H9 (cell line): Measurements from ENCODE around the gene DNAJB6. TPM values are rescaled to one million over a fixed set of nuclear protein-coding genes. Genes with fewer than 3 reads are reported as not detected.

Source experiments
- DNase-seq: peaks from one replicate; pipeline ENCODE4 v3.0.0-alpha.2; 2017
- H2AFZ ChIP-seq: one replicate; pipeline ENCODE4 v1.6.1; 2013; ENCODE audit warnings: mild to moderate bottlenecking, low read length, control low read depth, moderate library complexity
- H2AK5ac ChIP-seq: 2 replicates; pipeline ENCODE4 v1.6.1; 2013; ENCODE audit warnings: low read length, control low read depth, mixed read lengths; ENCODE audit not compliant: insufficient read length
- H2BK120ac ChIP-seq: one replicate; pipeline ENCODE4 v1.6.1; 2013; ENCODE audit warnings: low read depth, mild to moderate bottlenecking, low read length, control low read depth, inconsistent platforms; ENCODE audit not compliant: poor library complexity, severe bottlenecking
- H2BK12ac ChIP-seq: 2 replicates; pipeline ENCODE4 v1.6.1; 2013; ENCODE audit warnings: low read length, control low read depth, mixed read lengths, low read depth; ENCODE audit not compliant: insufficient read length
- H2BK15ac ChIP-seq: 2 replicates; pipeline ENCODE4 v1.6.1; 2013; ENCODE audit warnings: low read depth, low read length, control low read depth
- H2BK20ac ChIP-seq: one replicate; pipeline ENCODE4 v1.6.1; 2013; ENCODE audit warnings: low read depth, mild to moderate bottlenecking, low read length, control low read depth, inconsistent platforms; ENCODE audit not compliant: poor library complexity, severe bottlenecking
- H2BK5ac ChIP-seq: 2 replicates; pipeline ENCODE4 v1.6.1; 2013; ENCODE audit warnings: low read length, control low read depth, mixed read lengths; ENCODE audit not compliant: insufficient read length
- H3K14ac ChIP-seq: 2 replicates; pipeline ENCODE4 v1.6.1; 2013; ENCODE audit warnings: low read length, control low read depth; ENCODE audit not compliant: insufficient read depth
- H3K18ac ChIP-seq: 2 replicates; pipeline ENCODE4 v1.6.1; 2013; ENCODE audit warnings: low read depth, mild to moderate bottlenecking, mixed read lengths, low read length, control low read depth; ENCODE audit not compliant: insufficient read length
- H3K23ac ChIP-seq: 2 replicates; pipeline ENCODE4 v1.6.1; 2013; ENCODE audit warnings: low read length, control low read depth, mixed read lengths, low read depth; ENCODE audit not compliant: insufficient read length
- H3K23me2 ChIP-seq: 2 replicates; pipeline ENCODE4 v1.6.1; 2013; ENCODE audit warnings: low read depth, mild to moderate bottlenecking, mixed read lengths, low read length, control low read depth; ENCODE audit not compliant: insufficient read length, poor library complexity, severe bottlenecking
- H3K27ac ChIP-seq: 2 replicates; pipeline ENCODE4 v1.5.1; 2013; ENCODE audit warnings: low read length, control low read depth, mixed read lengths, low read depth; ENCODE audit not compliant: insufficient read length
- H3K27me3 ChIP-seq: 2 replicates; pipeline ENCODE4 v1.6.1; 2013; ENCODE audit warnings: low read length, control low read depth, inconsistent platforms; ENCODE audit not compliant: insufficient read depth
- H3K4ac ChIP-seq: 2 replicates; pipeline ENCODE4 v1.6.1; 2013; ENCODE audit warnings: low read depth, mild to moderate bottlenecking, control low read depth, inconsistent platforms, low read length, moderate library complexity
- H3K4me1 ChIP-seq: 2 replicates; pipeline ENCODE4 v1.6.1; 2013; ENCODE audit warnings: low read length, control low read depth, inconsistent platforms; ENCODE audit not compliant: insufficient read depth
- H3K4me2 ChIP-seq: 2 replicates; pipeline ENCODE4 v1.6.1; 2013; ENCODE audit warnings: low read length, control low read depth, mixed read lengths; ENCODE audit not compliant: insufficient read length, insufficient read depth
- H3K56ac ChIP-seq: 2 replicates; pipeline ENCODE4 v1.6.1; 2013; ENCODE audit warnings: low read depth, mild to moderate bottlenecking, mixed read lengths, low read length, control low read depth; ENCODE audit not compliant: insufficient read length
- H3K79me1 ChIP-seq: 2 replicates; pipeline ENCODE4 v1.6.1; 2013; ENCODE audit warnings: low read depth, mild to moderate bottlenecking, moderate library complexity, low read length, control low read depth, inconsistent platforms; ENCODE audit not compliant: insufficient read depth, poor library complexity, severe bottlenecking
- H3K79me2 ChIP-seq: 2 replicates; pipeline ENCODE4 v1.6.1; 2013; ENCODE audit warnings: low read length, control low read depth, inconsistent platforms; ENCODE audit not compliant: insufficient read depth
- H3K9ac ChIP-seq: 2 replicates; pipeline ENCODE4 v1.6.1; 2013; ENCODE audit warnings: low read length, control low read depth, mixed read lengths; ENCODE audit not compliant: insufficient read length; ENCODE audit errors: extremely low read depth
- H3K9me3 ChIP-seq: one replicate; pipeline ENCODE4 v1.6.1; 2013; ENCODE audit warnings: low read depth, low read length, inconsistent platforms; ENCODE audit not compliant: control insufficient read depth
- H3T11ph ChIP-seq: one replicate; pipeline ENCODE4 v1.6.1; 2013; ENCODE audit warnings: mild to moderate bottlenecking, low read length, control low read depth, inconsistent platforms
- H4K20me1 ChIP-seq: one replicate; pipeline ENCODE4 v1.6.1; 2013; ENCODE audit not compliant: control insufficient read depth, insufficient read length, insufficient read depth
- H4K5ac ChIP-seq: 2 replicates; pipeline ENCODE4 v1.6.1; 2013; ENCODE audit warnings: low read depth, mild to moderate bottlenecking, mixed read lengths, low read length, control low read depth; ENCODE audit not compliant: insufficient read length
- H4K8ac ChIP-seq: replicated peaks from 2 replicates; pipeline ENCODE4 v1.6.1; 2013; ENCODE audit warnings: low read length, control low read depth, mixed read lengths, low read depth; ENCODE audit not compliant: insufficient read length
- H4K91ac ChIP-seq: 2 replicates; pipeline ENCODE4 v1.6.1; 2013; ENCODE audit warnings: low read depth, mild to moderate bottlenecking, moderate library complexity, mixed read lengths, low read length, control low read depth; ENCODE audit not compliant: insufficient read length
- H3K27ac Mint-ChIP-seq, 3 experiments: 2 replicates in 2 of 3; 3 replicates in 1 of 3; pipeline ENCODE4 v1.8.0; 2020 to 2021; ENCODE audit warnings: mixed read lengths in 3 of 3, mild to moderate bottlenecking in 1 of 3, moderate library complexity in 1 of 3
- H3K27me3 Mint-ChIP-seq: 2 replicates; pipeline ENCODE4 v1.8.0; 2021; ENCODE audit warnings: low read depth, mild to moderate bottlenecking, moderate library complexity, mixed read lengths
- H3K36me3 Mint-ChIP-seq, 3 experiments: 2 replicates in 2 of 3; 3 replicates in 1 of 3; pipeline ENCODE4 v1.8.0; 2020 to 2021; ENCODE audit warnings: low read depth in 3 of 3, mixed read lengths in 3 of 3; ENCODE audit not compliant: insufficient read depth in 1 of 3
- H3K4me1 Mint-ChIP-seq, 2 experiments: 2 replicates each; pipeline ENCODE4 v1.8.0; 2020; ENCODE audit warnings: mixed read lengths in 2 of 2
- H3K4me3 Mint-ChIP-seq, 2 experiments: 2 replicates in 1 of 2; 3 replicates in 1 of 2; pipeline ENCODE4 v1.8.0; 2020 to 2021; ENCODE audit warnings: mild to moderate bottlenecking in 2 of 2, mixed read lengths in 2 of 2, moderate library complexity in 1 of 2
- H3K9me3 Mint-ChIP-seq, 2 experiments: 2 replicates in 1 of 2; 3 replicates in 1 of 2; pipeline ENCODE4 v1.8.0; 2020; ENCODE audit warnings: mild to moderate bottlenecking in 2 of 2, mixed read lengths in 2 of 2, moderate library complexity in 1 of 2
- WGBS: extraction: QIAGEN DNeasy Blood & Tissue Kit; methylation state at CpG from one replicate; pipeline ENCODE4 v1.1.7; 2013; ENCODE audit warnings: missing lambda C conversion rate, low lambda C conversion rate, mixed read lengths; ENCODE audit not compliant: insufficient read length; ENCODE audit errors: extremely low coverage; 5-methylcytosine and 5-hydroxymethylcytosine counted together
- total RNA-seq: library from RNA; stranded (reverse); gene quantifications from 2 replicates; pipeline ENCODE4 v1.2.1, GENCODE V29; 2021
- TF ChIP-seq, protein P1 (sequence below): fragments of 200-600 bp; sonication (generic); conservative IDR thresholded peaks from 3 replicates; pipeline ENCODE4 v1.8.0; 2021; ENCODE audit warnings: antibody characterized with exemption, mild to moderate bottlenecking

The DNAJB6 gene
- total RNA-seq, 1 experiment from 2014 or later, result 215 TPM

DNA sequence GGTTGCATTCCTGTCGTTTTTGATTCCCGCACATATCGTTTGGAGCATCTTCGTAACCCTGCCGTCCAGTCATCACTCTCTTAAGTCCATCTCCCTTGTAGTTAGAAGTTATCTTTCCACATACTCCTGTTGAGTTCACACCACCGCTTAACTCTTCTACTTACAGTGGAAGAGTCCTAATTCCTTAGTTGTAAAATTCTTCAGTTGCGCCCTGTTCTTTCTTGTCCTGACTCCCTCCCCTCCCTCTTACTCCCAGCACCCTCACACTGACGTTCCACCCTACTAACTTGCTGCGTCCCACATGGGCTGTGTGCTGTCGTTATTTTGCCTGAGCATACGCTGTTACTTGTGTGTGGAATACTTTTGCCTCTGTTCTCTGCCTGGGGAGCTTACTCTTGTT, 11.7 kb downstream of the DNAJB6 start:
- peak overlapping the region; percentile 24 for H3K4me2 ChIP-seq
- no peaks in the 10 kb centered on the region for H4K20me1 ChIP-seq
- H3K56ac ChIP-seq, result no peak overlapping the region
- no peak overlapping the region for H2BK120ac ChIP-seq
- peaks cover 93% of the 10 kb centered on the region for H3K79me2 ChIP-seq
- no peak overlapping the region for H4K91ac ChIP-seq
- H3K23ac ChIP-seq, result no peak overlapping the region
- no peak overlapping the region for H2BK12ac ChIP-seq
- H4K8ac ChIP-seq, result no peak overlapping the region
- H3K4ac ChIP-seq, result no peak overlapping the region
- peak overlapping the region in 1 of 2 experiments; percentile 44; a peak in 1 of 5 replicates for H3K4me3 Mint-ChIP-seq
- H4K5ac ChIP-seq, result no peak overlapping the region
- peaks cover 6 to 14% (median 11%) of the 10 kb centered on the region in 3 experiments; a peak in 6 of 7 replicates for H3K36me3 Mint-ChIP-seq
- no peak overlapping the region for H3K27ac ChIP-seq
- no peak overlapping the region for H2BK5ac ChIP-seq
- H3K23me2 ChIP-seq, result peaks cover 2% of the 10 kb centered on the region
- TF ChIP-seq, protein P1, sequence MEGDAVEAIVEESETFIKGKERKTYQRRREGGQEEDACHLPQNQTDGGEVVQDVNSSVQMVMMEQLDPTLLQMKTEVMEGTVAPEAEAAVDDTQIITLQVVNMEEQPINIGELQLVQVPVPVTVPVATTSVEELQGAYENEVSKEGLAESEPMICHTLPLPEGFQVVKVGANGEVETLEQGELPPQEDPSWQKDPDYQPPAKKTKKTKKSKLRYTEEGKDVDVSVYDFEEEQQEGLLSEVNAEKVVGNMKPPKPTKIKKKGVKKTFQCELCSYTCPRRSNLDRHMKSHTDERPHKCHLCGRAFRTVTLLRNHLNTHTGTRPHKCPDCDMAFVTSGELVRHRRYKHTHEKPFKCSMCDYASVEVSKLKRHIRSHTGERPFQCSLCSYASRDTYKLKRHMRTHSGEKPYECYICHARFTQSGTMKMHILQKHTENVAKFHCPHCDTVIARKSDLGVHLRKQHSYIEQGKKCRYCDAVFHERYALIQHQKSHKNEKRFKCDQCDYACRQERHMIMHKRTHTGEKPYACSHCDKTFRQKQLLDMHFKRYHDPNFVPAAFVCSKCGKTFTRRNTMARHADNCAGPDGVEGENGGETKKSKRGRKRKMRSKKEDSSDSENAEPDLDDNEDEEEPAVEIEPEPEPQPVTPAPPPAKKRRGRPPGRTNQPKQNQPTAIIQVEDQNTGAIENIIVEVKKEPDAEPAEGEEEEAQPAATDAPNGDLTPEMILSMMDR, result no peak
- H3K79me1 ChIP-seq, result no peaks in the 10 kb centered on the region
- no peak overlapping the region for H3K18ac ChIP-seq
- H3K27me3 Mint-ChIP-seq, result no peaks in the 10 kb centered on the region
- peaks cover 57 to 69% of the 10 kb centered on the region in 2 experiments for H3K4me1 Mint-ChIP-seq
- no peak overlapping the region for H2BK20ac ChIP-seq
- H2AFZ ChIP-seq, result no peak overlapping the region
- no peak overlapping the region for H3K14ac ChIP-seq
- no peaks in the 10 kb centered on the region for H3K9me3 ChIP-seq
- H3K27me3 ChIP-seq, result no peaks in the 10 kb centered on the region
- WGBS, result no CpG with 5 or more reads among the region's 11 CpGs
- H2AK5ac ChIP-seq, result no peak overlapping the region
- no peak overlapping the region for H2BK15ac ChIP-seq
- DNase-seq, result no peak
- H3T11ph ChIP-seq, result no peak overlapping the region
- no peaks in the 10 kb centered on the region for H3K9me3 Mint-ChIP-seq
- H3K27ac Mint-ChIP-seq, result peak overlapping the region in 2 of 3 experiments; percentile 69 to 75; a peak in 6 of 7 replicates
- peak overlapping the region; percentile 16 for H3K9ac ChIP-seq
- peaks cover 15% of the 10 kb centered on the region; the same call in 1 of the 2 replicates for H3K4me1 ChIP-seq
